Liver (tissue), 3 donors: ENCODE measurements around the gene FOXO3.
"Not testable (repeated sequence)": the region's sequence is repeated elsewhere in the genome, so short reads cannot be mapped to it uniquely, and the experiment has no call there.

Experiments used
- REST ChIP-seq: IDR thresholded peaks from 2 replicates; pipeline ENCODE4 v1.6.1; 2016; ENCODE audit warnings: antibody characterized with exemption, mild to moderate bottlenecking
- YY1 ChIP-seq: IDR thresholded peaks from 2 replicates; pipeline ENCODE4 v1.6.1; 2016; ENCODE audit warnings: antibody characterized with exemption, mild to moderate bottlenecking
- TF ChIP-seq, protein P1 (sequence below): IDR thresholded peaks from 2 replicates; pipeline ENCODE4 v1.6.1; 2016; ENCODE audit warnings: antibody characterized with exemption
- TF ChIP-seq, protein P2 (sequence below): fragments of 150-350 bp; IDR thresholded peaks from 2 replicates; pipeline ENCODE4 v1.5.1; 2017; ENCODE audit warnings: improper control_type of control experiment, low read depth, low read length; ENCODE audit not compliant: missing input control
- donor health status: healthy.
- donor health status: healthy.

- TF ChIP-seq, protein P1, sequence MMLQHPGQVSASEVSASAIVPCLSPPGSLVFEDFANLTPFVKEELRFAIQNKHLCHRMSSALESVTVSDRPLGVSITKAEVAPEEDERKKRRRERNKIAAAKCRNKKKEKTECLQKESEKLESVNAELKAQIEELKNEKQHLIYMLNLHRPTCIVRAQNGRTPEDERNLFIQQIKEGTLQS, result not testable (repeated sequence)
- not testable (repeated sequence) for TF ChIP-seq YY1, REST
- TF ChIP-seq, protein P2, sequence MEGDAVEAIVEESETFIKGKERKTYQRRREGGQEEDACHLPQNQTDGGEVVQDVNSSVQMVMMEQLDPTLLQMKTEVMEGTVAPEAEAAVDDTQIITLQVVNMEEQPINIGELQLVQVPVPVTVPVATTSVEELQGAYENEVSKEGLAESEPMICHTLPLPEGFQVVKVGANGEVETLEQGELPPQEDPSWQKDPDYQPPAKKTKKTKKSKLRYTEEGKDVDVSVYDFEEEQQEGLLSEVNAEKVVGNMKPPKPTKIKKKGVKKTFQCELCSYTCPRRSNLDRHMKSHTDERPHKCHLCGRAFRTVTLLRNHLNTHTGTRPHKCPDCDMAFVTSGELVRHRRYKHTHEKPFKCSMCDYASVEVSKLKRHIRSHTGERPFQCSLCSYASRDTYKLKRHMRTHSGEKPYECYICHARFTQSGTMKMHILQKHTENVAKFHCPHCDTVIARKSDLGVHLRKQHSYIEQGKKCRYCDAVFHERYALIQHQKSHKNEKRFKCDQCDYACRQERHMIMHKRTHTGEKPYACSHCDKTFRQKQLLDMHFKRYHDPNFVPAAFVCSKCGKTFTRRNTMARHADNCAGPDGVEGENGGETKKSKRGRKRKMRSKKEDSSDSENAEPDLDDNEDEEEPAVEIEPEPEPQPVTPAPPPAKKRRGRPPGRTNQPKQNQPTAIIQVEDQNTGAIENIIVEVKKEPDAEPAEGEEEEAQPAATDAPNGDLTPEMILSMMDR, result not testable (repeated sequence)
These were observed 561 bp downstream of the FOXO3 start for GRCh38 chr6:108561309-108561647.
